Activated CD8-positive, alpha-beta T cell treated with anti-CD3 and anti-CD28 coated beads, Interleukin-2, amount 10 ng/mL, durations not matched to agents 7 days and 5 days (primary cell): ENCODE results near the gene SLC7A9. TPM values are rescaled to one million over a fixed set of nuclear protein-coding genes. Genes with fewer than 3 reads are reported as not detected.

Experiments
- ATAC-seq: fragments of 150-1000 bp; cut with Tn5 transposase; one replicate; pipeline ENCODE4 v1.10.0; 2021; ENCODE audit warnings: moderate library complexity
- CTCF ChIA-PET: fragments of 350-600 bp; sonication (Branson Sonifier 250); formaldehyde crosslinking; loops from one replicate; lab custom pipeline; 2021; ENCODE audit warnings: antibody characterized with exemption; lab: Charles Lee
- POLR2A ChIA-PET: fragments of 350-600 bp; sonication (Branson Sonifier 250); formaldehyde crosslinking; loops from one replicate; lab custom pipeline; 2021; ENCODE audit warnings: antibody characterized with exemption; lab: Charles Lee
- DNase-seq: peaks from one replicate; pipeline ENCODE4 v3.0.0-alpha.2; 2020
- H3K27ac Mint-ChIP-seq: one replicate; pipeline ENCODE4 v1.8.0; 2021; ENCODE audit warnings: mild to moderate bottlenecking, mixed read lengths
- H3K27me3 Mint-ChIP-seq: one replicate; pipeline ENCODE4 v1.8.0; 2021; ENCODE audit warnings: low read depth, mixed read lengths
- H3K36me3 Mint-ChIP-seq: one replicate; pipeline ENCODE4 v1.8.0; 2021; ENCODE audit warnings: low read depth, mixed read lengths
- H3K4me1 Mint-ChIP-seq: one replicate; pipeline ENCODE4 v1.8.0; 2021; ENCODE audit warnings: low read depth, mixed read lengths
- H3K4me3 Mint-ChIP-seq: one replicate; pipeline ENCODE4 v1.8.0; 2021; ENCODE audit warnings: mild to moderate bottlenecking, mixed read lengths
- H3K9me3 Mint-ChIP-seq: one replicate; pipeline ENCODE4 v1.8.0; 2022; ENCODE audit warnings: mixed read lengths; ENCODE audit not compliant: insufficient read depth
- total RNA-seq, 2 experiments: library from RNA; stranded (reverse); gene quantifications; one replicate each; pipeline ENCODE4 v1.2.3, GENCODE V29; 2021

Gene SLC7A9
- total RNA-seq, 2 experiments from 2014 or later: 0.10 to 0.58 TPM

GRCh38 chr19:32831611-32832010 is 38.0 kb downstream of the SLC7A9 start:
- DNase-seq (no peak), ATAC-seq (no peak)
- ChIA-PET POLR2A (no interaction called here), CTCF (no interaction called here)
- Mint-ChIP-seq H3K4me1 (no peaks in the 10 kb centered on the region), H3K4me3 (no peak overlapping the region), H3K27ac (no peak overlapping the region), H3K9me3 (no peaks in the 10 kb centered on the region), H3K27me3 (no peaks in the 10 kb centered on the region), H3K36me3 (no peaks in the 10 kb centered on the region)

GRCh38 chr19:32830231-32831014 is 39.1 kb downstream of the SLC7A9 start:
- Mint-ChIP-seq H3K9me3 (no peaks in the 10 kb centered on the region), H3K4me3 (no peak overlapping the region), H3K27me3 (no peaks in the 10 kb centered on the region), H3K4me1 (no peaks in the 10 kb centered on the region), H3K36me3 (no peaks in the 10 kb centered on the region), H3K27ac (no peak overlapping the region)
- no peak for DNase-seq
- ATAC-seq: no peak
- ChIA-PET CTCF (no interaction called here), POLR2A (no interaction called here)

GRCh38 chr19:32829345-32829896 is 40.1 kb downstream of the SLC7A9 start:
- Mint-ChIP-seq H3K4me3 (no peak overlapping the region), H3K27ac (no peak overlapping the region), H3K36me3 (no peaks in the 10 kb centered on the region), H3K9me3 (no peaks in the 10 kb centered on the region), H3K4me1 (no peaks in the 10 kb centered on the region), H3K27me3 (no peaks in the 10 kb centered on the region)
- ChIA-PET POLR2A (no interaction called here), CTCF (interaction anchor here (1.2 kb wide), 1 partner anchor 9 kb away, joined by 3 read pairs; no protein-coding TSS in a partner anchor)
- no peak for DNase-seq
- no peak for ATAC-seq

GRCh38 chr19:32828643-32829344 is 40.8 kb downstream of the SLC7A9 start:
- Mint-ChIP-seq H3K4me3 (no peak overlapping the region), H3K27me3 (no peaks in the 10 kb centered on the region), H3K9me3 (no peaks in the 10 kb centered on the region), H3K4me1 (no peaks in the 10 kb centered on the region), H3K27ac (no peak overlapping the region), H3K36me3 (no peaks in the 10 kb centered on the region)
- DNase-seq: no peak
- ATAC-seq: no peak
- ChIA-PET CTCF (interaction anchor here (0.7 to 1.2 kb wide), 3 partner anchors 9 to 229 kb away, joined by 3 read pairs; no protein-coding TSS in a partner anchor), POLR2A (no interaction called here)

GRCh38 chr19:32828139-32828538 is 41.4 kb downstream of the SLC7A9 start:
- DNase-seq (no peak), ATAC-seq (no peak)
- ChIA-PET POLR2A (no interaction called here), CTCF (interaction anchor here (0.7 to 1.2 kb wide), 3 partner anchors 8 to 228 kb away, joined by 3 read pairs; no protein-coding TSS in a partner anchor)
- no peaks in the 10 kb centered on the region for H3K4me1 Mint-ChIP-seq
- no peak overlapping the region for H3K4me3 Mint-ChIP-seq
- H3K27ac Mint-ChIP-seq: no peak overlapping the region
- H3K9me3 Mint-ChIP-seq: no peaks in the 10 kb centered on the region
- no peaks in the 10 kb centered on the region for H3K36me3 Mint-ChIP-seq
- no peaks in the 10 kb centered on the region for H3K27me3 Mint-ChIP-seq

- ChIA-PET CTCF (no interaction called here), POLR2A (no interaction called here)
- Mint-ChIP-seq H3K4me1 (peaks cover 6% of the 10 kb centered on the region), H3K27me3 (peaks cover under 1% of the 10 kb centered on the region), H3K4me3 (no peak overlapping the region), H3K27ac (no peak overlapping the region), H3K9me3 (no peaks in the 10 kb centered on the region), H3K36me3 (no peaks in the 10 kb centered on the region)
- DNase-seq (no peak), ATAC-seq (no peak)
These were observed 44.5 kb downstream of the SLC7A9 start for GRCh38 chr19:32824916-32825608.

- Mint-ChIP-seq H3K36me3 (no peaks in the 10 kb centered on the region), H3K9me3 (no peaks in the 10 kb centered on the region), H3K27me3 (peaks cover 4% of the 10 kb centered on the region), H3K4me1 (peaks cover 13% of the 10 kb centered on the region), H3K27ac (no peak overlapping the region), H3K4me3 (no peak overlapping the region)
- DNase-seq (no peak), ATAC-seq (no peak)
- ChIA-PET POLR2A (no interaction called here), CTCF (no interaction called here)
These were observed 45.3 kb downstream of the SLC7A9 start for GRCh38 chr19:32824191-32824751.

- Mint-ChIP-seq H3K4me3 (no peak overlapping the region), H3K4me1 (peaks cover 13% of the 10 kb centered on the region), H3K36me3 (no peaks in the 10 kb centered on the region), H3K27me3 (peaks cover 4% of the 10 kb centered on the region), H3K9me3 (no peaks in the 10 kb centered on the region), H3K27ac (no peak overlapping the region)
- ChIA-PET CTCF (no interaction called here), POLR2A (no interaction called here)
- ATAC-seq: no peak
- no peak for DNase-seq
These were observed 45.8 kb downstream of the SLC7A9 start for GRCh38 chr19:32823747-32824102.

GRCh38 chr19:32822916-32823746 is 46.4 kb downstream of the SLC7A9 start:
- POLR2A ChIA-PET: no interaction called here
- CTCF ChIA-PET: no interaction called here
- Mint-ChIP-seq H3K36me3 (no peaks in the 10 kb centered on the region), H3K4me1 (peaks cover 15% of the 10 kb centered on the region), H3K9me3 (no peaks in the 10 kb centered on the region), H3K4me3 (no peak overlapping the region), H3K27me3 (peaks cover 7% of the 10 kb centered on the region), H3K27ac (no peak overlapping the region)
- no peak for DNase-seq
- ATAC-seq: no peak

- Mint-ChIP-seq H3K9me3 (no peaks in the 10 kb centered on the region), H3K27me3 (peaks cover 7% of the 10 kb centered on the region), H3K4me3 (no peak overlapping the region), H3K27ac (no peak overlapping the region), H3K36me3 (no peaks in the 10 kb centered on the region), H3K4me1 (peaks cover 15% of the 10 kb centered on the region)
- ATAC-seq (no peak), DNase-seq (no peak)
- POLR2A ChIA-PET: interaction anchor here (1.1 kb wide), 1 partner anchor 128 kb away, joined by 3 read pairs; the partner anchor contains the start of gene NUDT19
- CTCF ChIA-PET: interaction anchor here (0.9 kb wide), 1 partner anchor 9 kb away, joined by 3 read pairs; no protein-coding TSS in a partner anchor
These were observed 49.9 kb downstream of the SLC7A9 start for GRCh38 chr19:32819419-32820400.
